G401 (cell line): ENCODE results near the gene H3-3A. TPM values are rescaled to one million over a fixed set of nuclear protein-coding genes. Genes with fewer than 3 reads are reported as not detected.
A peak's percentile ranks its signal among the peaks of the same experiment; 100 is the strongest.
"Not testable (repeated sequence)": the region's sequence is repeated elsewhere in the genome, so short reads cannot be mapped to it uniquely, and the experiment has no call there.

Experiments used
- DNase-seq: peaks from one replicate; pipeline ENCODE4 v3.0.0-alpha.2; 2015; ENCODE audit warnings: low spot score
- in situ Hi-C: cut with HindIII; loops from 2 replicates; pipeline ENCODE4 v1.10.0; 2016; ENCODE audit warnings: low sequenced_read_pairs, mixed read lengths
- total RNA-seq: library from RNA; depleted of rRNA; stranded (reverse); fragments of >200 nt; shearing (Covaris generic); gene quantifications from 2 replicates; pipeline ENCODE4 v1.2.3, GENCODE V29; 2014

H3-3A gene
- total RNA-seq, 1 experiment from 2014 or later: 310 TPM

DNA sequence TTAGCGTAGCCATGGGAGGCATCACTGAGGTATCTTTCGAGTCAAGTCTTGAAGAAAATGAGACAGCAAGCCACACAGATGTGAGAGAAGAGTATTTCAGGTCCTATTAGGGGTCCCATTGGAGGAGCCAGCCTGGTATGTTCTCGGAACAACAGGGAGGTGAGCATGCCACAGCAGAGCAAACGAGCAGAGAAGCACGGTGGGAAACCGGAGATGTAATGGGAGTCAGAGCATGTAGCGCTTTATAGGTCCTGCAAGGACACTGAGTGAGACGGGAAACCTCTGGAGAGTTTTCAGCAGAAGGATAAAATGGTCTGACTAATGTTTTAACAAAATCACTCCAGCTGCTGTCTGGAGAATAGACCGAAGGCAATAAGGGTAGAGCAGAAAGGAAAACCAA is 15.9 kb downstream of the H3-3A start:
- DNase-seq: no peak
- in situ Hi-C loops: no loop called here

GRCh38 chr1:226082587-226082917 is 20.0 kb downstream of the H3-3A start:
- DNase-seq: no peak
- in situ Hi-C loops: no loop called here

DNA sequence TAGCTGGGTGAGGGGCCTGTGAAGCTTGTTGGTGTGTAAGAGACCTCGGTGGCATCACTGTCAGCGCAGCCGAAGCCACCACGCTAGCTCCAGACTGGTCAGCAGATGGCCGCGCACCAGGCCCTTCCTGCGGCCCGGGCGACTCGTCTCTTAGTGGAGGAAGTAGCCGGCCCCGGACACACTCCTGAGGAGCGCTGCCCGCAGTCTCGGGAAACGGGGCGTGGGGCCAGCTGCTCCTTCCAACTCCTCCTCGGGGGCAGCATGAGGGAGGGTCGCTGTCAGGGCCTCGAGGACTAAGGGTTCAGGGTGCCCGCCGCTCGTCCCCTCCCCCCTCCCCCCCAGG is 20.4 kb downstream of the H3-3A start:
- in situ Hi-C loops: no loop called here
- DNase-seq: peak; percentile 86

- in situ Hi-C loops: no loop called here
- peak; percentile 90 for DNase-seq
Observed at GRCh38 chr1:226083302-226084101, 21.0 kb downstream of the H3-3A start.

- no peak for DNase-seq
- in situ Hi-C loops: no loop called here
Observed at GRCh38 chr1:226085675-226086285, 23.3 kb downstream of the H3-3A start.

DNA sequence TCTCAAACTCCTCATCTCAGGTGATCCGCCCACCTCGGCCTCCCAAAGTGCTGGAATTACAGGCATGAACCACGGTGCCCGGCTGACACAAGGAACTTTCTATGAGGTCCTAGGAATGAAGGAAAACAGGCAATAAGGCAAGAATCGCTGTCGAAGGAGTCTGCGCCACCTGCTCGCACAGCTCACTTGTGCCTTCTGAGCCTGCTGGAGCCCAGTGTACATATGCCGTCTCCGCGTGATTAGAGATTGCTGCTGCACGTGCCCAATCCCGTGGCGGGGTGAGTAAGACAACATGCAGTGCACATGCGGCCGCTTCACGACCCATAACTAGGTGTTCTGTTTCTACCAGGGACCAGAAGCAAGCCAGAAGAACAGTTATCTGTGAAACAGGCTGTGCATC is 24.3 kb downstream of the H3-3A start:
- peak; percentile 92 for DNase-seq
- in situ Hi-C loops: no loop called here

DNA sequence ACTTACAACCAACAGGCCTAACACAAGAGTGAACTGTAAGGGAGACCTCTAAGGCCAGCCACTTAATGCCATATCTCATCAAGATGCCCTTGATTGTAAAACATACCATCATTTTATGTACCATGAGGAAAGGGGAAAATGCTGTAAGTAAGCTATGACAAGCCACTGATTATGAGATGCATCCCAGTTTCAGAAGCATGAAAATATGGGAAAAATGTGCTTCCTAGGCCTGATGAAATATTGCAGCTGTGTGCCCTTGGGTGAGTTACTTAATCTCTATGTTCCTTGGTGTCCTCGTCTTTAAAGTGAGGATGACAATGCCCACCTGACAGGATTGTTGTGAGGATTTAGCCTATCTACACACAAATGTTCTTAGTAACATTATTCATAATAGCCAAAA is 28.9 kb downstream of the H3-3A start:
- DNase-seq: no peak
- in situ Hi-C loops: no loop called here

GRCh38 chr1:226092048-226092820 is 29.7 kb downstream of the H3-3A start:
- DNase-seq, in situ Hi-C loops: not testable (repeated sequence)

DNA sequence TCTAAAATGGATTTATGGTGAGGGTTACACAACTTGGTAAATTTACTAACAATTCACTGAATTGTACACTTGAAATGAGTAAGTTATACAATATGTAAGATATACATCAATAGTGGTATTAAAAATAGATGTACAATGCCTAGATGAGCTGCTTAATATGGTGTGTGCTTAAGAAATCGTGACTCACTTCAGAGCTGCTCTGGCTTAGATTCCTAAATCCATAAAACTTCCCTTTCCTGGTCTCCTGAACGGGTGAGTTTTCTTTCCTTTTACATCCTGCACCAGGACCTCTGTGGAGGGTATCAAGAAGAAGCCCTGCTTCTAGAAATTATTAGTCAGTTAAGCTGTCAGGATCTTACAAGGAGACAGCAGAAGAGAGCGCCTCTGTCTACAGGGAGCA is 30.4 kb downstream of the H3-3A start:
- no peak for DNase-seq
- in situ Hi-C loops: no loop called here

GRCh38 chr1:226093621-226094020 is 31.1 kb downstream of the H3-3A start:
- in situ Hi-C loops: no loop called here

DNA sequence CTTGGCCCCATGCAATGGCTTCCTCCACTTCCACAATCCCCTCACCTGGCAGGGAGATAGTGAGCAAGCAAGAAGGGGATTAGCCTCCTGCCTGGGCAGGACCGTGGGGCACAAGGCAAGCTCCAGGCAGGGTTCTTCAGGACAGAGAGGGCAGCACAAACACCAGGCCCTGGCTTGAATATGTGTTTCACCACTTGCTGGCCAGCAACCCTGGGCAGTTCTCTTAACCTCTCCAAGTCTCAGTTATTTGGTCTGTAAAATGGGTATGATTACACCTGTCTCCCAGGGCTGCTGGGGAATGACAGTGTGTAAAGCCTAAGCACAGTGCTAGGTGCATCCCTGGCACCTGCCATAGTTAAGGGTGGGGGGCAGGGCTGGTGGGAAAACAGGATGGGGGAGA is 31.9 kb downstream of the H3-3A start:
- in situ Hi-C loops: no loop called here

More at GRCh38 chr1:226093621-226094020, 31.1 kb downstream of the H3-3A start:
- DNase-seq: no peak

GRCh38 chr1:226095286-226095685 is 32.8 kb downstream of the H3-3A start:
- in situ Hi-C loops: no loop called here
- no peak for DNase-seq

More for the DNA sequence above, 31.9 kb downstream of the H3-3A start:
- no peak for DNase-seq

GRCh38 chr1:226097866-226098625 is 35.5 kb downstream of the H3-3A start:
- DNase-seq: peak; percentile 94
- in situ Hi-C loops: no loop called here

GRCh38 chr1:226098870-226099835 is 36.6 kb downstream of the H3-3A start:
- in situ Hi-C loops: no loop called here
- DNase-seq: no peak

- peak; percentile 64 for DNase-seq
- in situ Hi-C loops: no loop called here
Observed at GRCh38 chr1:226100436-226101391, 38.2 kb downstream of the H3-3A start.

DNA sequence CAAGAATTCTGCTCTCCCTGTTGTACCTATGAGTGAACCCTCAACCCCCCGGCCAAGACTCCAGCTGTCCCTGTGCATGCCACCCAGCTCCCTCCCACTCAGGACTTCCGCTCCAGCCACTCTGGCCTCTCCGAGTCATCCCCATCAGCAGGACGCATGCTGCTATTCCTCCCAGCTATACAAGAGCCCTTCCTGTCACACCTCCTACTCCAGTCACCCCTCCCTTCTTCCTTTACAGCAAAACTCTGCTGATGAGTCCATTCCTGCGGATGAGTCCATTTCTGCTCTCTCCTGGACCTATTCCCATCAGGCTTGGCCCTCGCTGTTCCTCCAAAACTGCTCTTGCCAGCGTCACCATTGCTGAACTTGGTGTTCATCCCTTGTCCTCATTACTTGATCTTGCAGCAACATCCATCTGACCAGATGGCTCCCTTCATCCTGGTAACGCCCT is 42.2 kb downstream of the H3-3A start:
- peak; percentile 94 for DNase-seq
- in situ Hi-C loops: no loop called here
